Astrocyte of the cerebellum (primary cell): ENCODE results near the gene ASTL.
"Not testable (repeated sequence)": the region's sequence is repeated elsewhere in the genome, so short reads cannot be mapped to it uniquely, and the experiment has no call there.

Experiments used
- DNase-seq: peaks from one replicate; pipeline ENCODE4 v3.0.0-alpha.2; 2011; ENCODE audit warnings: low read depth
- H3K4me3 ChIP-seq: 2 replicates; pipeline ENCODE4 v1.5.1; 2011; ENCODE audit warnings: mild to moderate bottlenecking, low read depth, low read length, moderate library complexity
- CTCF ChIP-seq: IDR thresholded peaks from 2 replicates; pipeline ENCODE4 v1.5.1; 2012; ENCODE audit warnings: low read length, low read depth, moderate library complexity, mild to moderate bottlenecking; ENCODE audit errors: missing control alignments
- in situ Hi-C: cut with HindIII; loops from 2 replicates; pipeline ENCODE4 v1.10.0; 2017; ENCODE audit warnings: low sequenced_read_pairs

Gene ASTL

GRCh38 chr2:96089356-96090195 is 48.7 kb downstream of the ASTL start:
- no peak for DNase-seq
- no peak for TF ChIP-seq CTCF

DNA sequence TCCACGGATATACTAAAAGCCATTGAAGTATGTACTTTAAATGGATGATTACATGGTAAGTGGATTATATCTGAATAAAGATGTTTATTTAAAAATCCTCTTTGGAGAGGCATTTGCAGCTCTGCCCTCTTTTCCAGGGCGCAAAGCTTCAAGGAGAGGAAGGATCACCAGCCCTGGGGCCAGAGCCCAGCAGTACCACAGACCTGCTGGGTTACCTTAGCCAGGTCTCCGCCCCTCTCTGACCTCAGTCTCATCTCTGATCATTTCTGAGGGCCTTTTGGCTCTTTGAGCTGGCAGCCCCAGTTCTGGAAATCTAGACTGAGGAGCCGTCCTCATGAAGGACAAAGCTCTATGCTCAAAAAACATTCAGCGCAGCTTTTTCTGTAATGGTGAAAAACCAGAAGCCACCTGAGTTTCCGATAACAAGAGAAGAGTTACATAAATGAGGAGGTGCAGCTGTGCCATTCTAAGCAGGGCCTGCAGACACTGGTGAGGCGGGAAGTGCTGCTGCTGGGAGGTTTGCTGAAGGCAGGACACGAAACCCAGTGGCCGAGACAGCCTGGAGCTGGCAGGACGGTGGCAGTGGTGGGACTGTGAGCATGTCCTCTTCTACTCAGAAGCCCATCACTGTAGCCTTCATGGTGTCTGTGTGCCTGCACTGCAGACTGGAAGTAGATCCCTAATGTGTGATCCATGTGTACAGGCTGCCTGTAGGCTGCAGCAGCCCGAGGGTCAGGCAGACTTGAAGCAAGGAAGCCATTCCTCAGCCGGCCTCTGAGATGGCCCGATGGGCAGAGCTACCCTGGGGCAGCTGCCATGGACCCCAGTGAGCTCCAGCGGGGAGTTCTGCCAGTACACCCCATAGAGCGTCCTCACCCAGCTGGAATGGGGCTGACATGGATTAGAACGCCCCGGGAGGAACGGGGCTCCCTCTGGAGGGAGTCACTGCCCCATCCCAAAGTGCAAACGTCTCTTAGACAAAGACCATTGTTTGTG is 49.7 kb downstream of the ASTL start:
- in situ Hi-C loops, result no loop called here
- no peak for TF ChIP-seq CTCF
- H3K4me3 ChIP-seq, result no peak overlapping the region
- DNase-seq, result no peak

More at GRCh38 chr2:96089356-96090195, 48.7 kb downstream of the ASTL start:
- in situ Hi-C loops, result no loop called here
- H3K4me3 ChIP-seq, result no peak overlapping the region

DNA sequence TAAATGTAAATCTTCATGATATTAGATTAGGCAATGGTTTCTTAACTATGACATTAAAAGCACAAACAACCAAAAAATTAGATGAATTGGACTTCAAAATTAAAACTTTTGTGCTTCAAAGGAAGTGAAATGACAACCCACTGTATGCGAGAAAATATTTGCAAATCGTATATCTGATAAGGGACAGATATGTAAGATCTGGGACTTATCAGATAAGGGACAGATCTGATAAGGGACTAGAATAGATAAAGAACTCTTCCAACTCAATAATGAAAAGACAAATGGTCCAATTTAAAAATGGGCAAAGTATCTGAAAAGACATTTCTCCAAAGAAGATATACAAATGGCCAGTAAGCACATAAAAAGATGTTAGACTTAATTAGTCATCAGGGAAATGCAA is 51.2 kb downstream of the ASTL start:
- no peak for DNase-seq
- in situ Hi-C loops, result no loop called here
- H3K4me3 ChIP-seq, result no peak overlapping the region
- TF ChIP-seq CTCF, result no peak

DNA sequence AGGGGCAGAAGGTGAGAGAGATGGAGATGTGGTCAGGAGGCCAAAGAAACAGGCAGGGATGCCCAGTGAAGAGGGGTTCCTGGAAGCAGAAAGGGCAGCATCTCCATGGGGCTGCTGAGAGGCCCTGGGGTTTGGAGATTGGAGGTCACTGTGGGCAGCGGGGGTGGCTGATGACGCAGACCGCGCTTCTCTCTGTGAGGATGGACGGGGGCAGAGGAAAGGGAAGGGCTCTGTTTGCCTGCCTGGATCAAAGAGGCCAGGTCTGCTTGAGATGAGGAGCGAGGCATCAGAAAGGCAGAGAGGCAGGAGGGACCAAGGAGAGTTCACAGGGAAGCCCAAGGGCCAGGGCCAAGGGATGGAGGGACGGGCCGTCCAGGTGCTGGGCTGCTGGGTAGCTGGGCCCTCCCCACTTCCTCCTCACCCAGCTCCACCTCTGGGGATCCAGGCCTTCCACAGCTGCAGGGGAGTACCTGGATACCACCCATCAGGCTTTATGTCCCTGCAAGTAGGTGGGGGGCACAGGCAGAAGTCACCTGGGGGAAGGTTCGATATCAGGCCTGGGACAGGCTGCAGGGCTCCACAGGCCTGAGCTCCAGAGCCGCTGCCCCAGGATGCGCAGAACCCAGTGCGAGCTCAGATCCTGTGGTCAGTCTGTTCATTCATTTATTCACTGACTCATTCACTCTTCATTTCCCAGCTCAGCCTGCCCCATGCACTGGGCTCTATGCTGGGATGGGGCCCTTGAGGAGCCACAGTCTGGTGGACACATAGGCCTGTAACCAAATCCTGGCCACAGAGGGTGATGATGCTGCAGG is 52.6 kb downstream of the ASTL start:
- in situ Hi-C loops, result no loop called here
- no peak for TF ChIP-seq CTCF
- no peak overlapping the region for H3K4me3 ChIP-seq
- no peak for DNase-seq

- in situ Hi-C loops, DNase-seq, H3K4me3 ChIP-seq: not testable (repeated sequence)
Measured at GRCh38 chr2:96084858-96085518, 53.3 kb downstream of the ASTL start.

- no peak for TF ChIP-seq CTCF
- no peak for DNase-seq
- in situ Hi-C loops, result no loop called here
- H3K4me3 ChIP-seq, result no peak overlapping the region
Measured at GRCh38 chr2:96083989-96084857, 54.1 kb downstream of the ASTL start.
